Left lung (tissue), 10 donors: ENCODE measurements around the gene TTC31. TPM values are rescaled to one million over a fixed set of nuclear protein-coding genes. Genes with fewer than 3 reads are reported as not detected.

Source experiments
- ATAC-seq: fragments of 200-7000 bp; cut with Tn5 transposase; one replicate; pipeline ENCODE4 v1.9.1; 2020; ENCODE audit warnings: moderate library complexity
- DNase-seq, 4 donors: peaks; one replicate each; pipeline ENCODE4 v3.0.0-alpha.2; 2013 to 2020
- H3K27ac ChIP-seq, 2 donors: fragments of 200-600 bp; sonication (generic) in 1 of 2; one replicate each; pipeline versions ENCODE4 v1.5.0 to v1.8.0; 2020 to 2021
- H3K27me3 ChIP-seq, 2 donors: fragments of 200-600 bp; sonication (generic) in 1 of 2; one replicate each; pipeline versions ENCODE4 v1.5.0 to v1.8.0; 2020 to 2021
- H3K36me3 ChIP-seq, 2 donors: fragments of 200-600 bp; sonication (generic) in 1 of 2; one replicate each; pipeline versions ENCODE4 v1.5.0 to v1.8.0; 2020 to 2021
- H3K4me1 ChIP-seq, 2 donors: fragments of 200-600 bp; one replicate each; pipeline ENCODE4 v1.8.0; 2021
- H3K4me3 ChIP-seq, 2 donors: fragments of 200-600 bp; sonication (generic) in 1 of 2; one replicate each; pipeline versions ENCODE4 v1.5.0 to v1.8.0; 2020 to 2021; ENCODE audit warnings: mild to moderate bottlenecking in 1 of 2
- H3K9me3 ChIP-seq, 2 donors: fragments of 200-600 bp; sonication (generic) in 1 of 2; one replicate each; pipeline versions ENCODE4 v1.5.0 to v1.8.0; 2020 to 2021
- CTCF ChIP-seq, 2 donors: fragments of 200-600 bp; sonication (generic) in 1 of 2; IDR thresholded peaks; one replicate each; pipeline versions ENCODE4 v1.5.0 to v1.8.0; 2021; ENCODE audit warnings: antibody characterized with exemption in 2 of 2
- intact Hi-C, 2 donors: fragments of 100-400 bp; cut with DNase I; formaldehyde crosslinking; loops; one replicate each; pipeline versions ENCODE4 v1.11.2 to v1.14.2; 2022
- polyA plus RNA-seq, 6 donors: library from polyadenylated mRNA; unstranded; fragments of 120-200 nt; gene quantifications; one replicate each; pipeline ENCODE4 v1.2.1, GENCODE V29; 2013; ENCODE audit not compliant: insufficient read length in 6 of 6
- total RNA-seq, 2 donors: library from RNA; stranded (reverse); fragmentation: NEBNext Ultra II Directional; extraction: Animal tissue kit (Norgen Biotek cat#: 25700); gene quantifications; one replicate each; pipeline ENCODE4 v1.2.1, GENCODE V29; 2021
- donor health status: DM: no; HTN: yes; CAD: no.
- donor health status: DM: no; HTN: no; CAD: no.

The TTC31 gene
- total and polyA plus RNA-seq, 8 donors, result 22.1 to 38.4 (median 33.5) TPM

GRCh38 chr2:74438248-74438647, 44.6 kb upstream of the TTC31 start:
- Histone ChIP-seq H3K27me3 (peaks cover 5 to 47% of the 10 kb centered on the region in 2 donors), H3K4me3 (no peak overlapping the region), H3K4me1 (peaks cover 5 to 40% of the 10 kb centered on the region in 2 donors), H3K36me3 (no peaks in the 10 kb centered on the region), H3K27ac (no peak overlapping the region), H3K9me3 (no peaks in the 10 kb centered on the region)
- no peak for DNase-seq
- TF ChIP-seq CTCF (IDR thresholded peaks at IDR 0.05), result no peak
- intact Hi-C loops, result no loop called here
- ATAC-seq, result no peak

- intact Hi-C loops, result no loop called here
- peak overlapping the region; percentile 47 to 50 for H3K4me3 ChIP-seq
- peaks cover 5 to 40% of the 10 kb centered on the region in 2 donors for H3K4me1 ChIP-seq
- no peak for TF ChIP-seq CTCF (IDR thresholded peaks at IDR 0.05)
- no peaks in the 10 kb centered on the region for H3K9me3 ChIP-seq
- DNase-seq, result peak in 1 of 4 donors; percentile 34
- peaks cover 5 to 57% of the 10 kb centered on the region in 2 donors for H3K27me3 ChIP-seq
- H3K27ac ChIP-seq, result peak overlapping the region in 1 of 2 donors; percentile 77
- H3K36me3 ChIP-seq, result no peaks in the 10 kb centered on the region
- ATAC-seq, result no peak
These were observed 43.5 kb upstream of the TTC31 start for GRCh38 chr2:74439373-74439772.

GRCh38 chr2:74439803-74440377, 43.0 kb upstream of the TTC31 start:
- DNase-seq (peak in 3 of 4 donors; percentile 67 to 85 (median 79)), ATAC-seq (peak; percentile 5)
- H3K36me3 ChIP-seq, result no peaks in the 10 kb centered on the region
- no peak for TF ChIP-seq CTCF (IDR thresholded peaks at IDR 0.05)
- intact Hi-C loops, result no loop called here
- peak overlapping the region; percentile 47 to 50 for H3K4me3 ChIP-seq
- peaks cover 5 to 61% of the 10 kb centered on the region in 2 donors for H3K27me3 ChIP-seq
- no peaks in the 10 kb centered on the region for H3K9me3 ChIP-seq
- peak overlapping the region; percentile 77 to 81 for H3K27ac ChIP-seq
- peaks cover 5 to 40% of the 10 kb centered on the region in 2 donors for H3K4me1 ChIP-seq

GRCh38 chr2:74440378-74441169, 42.3 kb upstream of the TTC31 start:
- Histone ChIP-seq H3K27ac (peak overlapping the region; percentile 77 to 81), H3K27me3 (peaks cover 5 to 61% of the 10 kb centered on the region in 2 donors), H3K4me1 (peaks cover 5 to 40% of the 10 kb centered on the region in 2 donors), H3K9me3 (no peaks in the 10 kb centered on the region), H3K4me3 (peak overlapping the region; percentile 47 to 50), H3K36me3 (no peaks in the 10 kb centered on the region)
- ATAC-seq, result peak; percentile 92
- intact Hi-C loops, result no loop called here
- peak; percentile 87 to 97 (median 92) for DNase-seq
- peak in 1 of 2 donors; percentile 57 for TF ChIP-seq CTCF (IDR thresholded peaks at IDR 0.05)

GRCh38 chr2:74441170-74441689, 41.7 kb upstream of the TTC31 start:
- no peaks in the 10 kb centered on the region for H3K9me3 ChIP-seq
- peaks cover 5 to 61% of the 10 kb centered on the region in 2 donors for H3K27me3 ChIP-seq
- peaks cover 5 to 40% of the 10 kb centered on the region in 2 donors for H3K4me1 ChIP-seq
- DNase-seq (peak in 2 of 4 donors; percentile 16 to 75), ATAC-seq (peak; percentile 31)
- no peaks in the 10 kb centered on the region for H3K36me3 ChIP-seq
- intact Hi-C loops, result no loop called here
- H3K27ac ChIP-seq, result peak overlapping the region; percentile 77 to 81
- peak overlapping the region; percentile 47 to 50 for H3K4me3 ChIP-seq
- TF ChIP-seq CTCF (IDR thresholded peaks at IDR 0.05), result no peak
